ENCODE results near the gene CCDC136.

GRCh38 chr7:128801667-128802418 is 10.1 kb downstream of the CCDC136 start:
- TF ChIP-seq YY1 (IDR thresholded peaks at IDR 0.05; ENCODE audit: insufficient read depth, insufficient read length) (no peak), ZNF274 (IDR thresholded peaks at IDR 0.05; ENCODE audit: low read depth, low read length) (no peak)
